SIG-M5 treated with dmso at 0.1 percent for 504 hours (cell line): Measurements from ENCODE around the gene TMEM132C.

Source experiments
- DNase-seq: peaks from one replicate; lab custom pipeline; 2025; ENCODE audit not compliant: unreplicated experiment; lab: John Stamatoyannopoulos, UW

Gene TMEM132C

DNA sequence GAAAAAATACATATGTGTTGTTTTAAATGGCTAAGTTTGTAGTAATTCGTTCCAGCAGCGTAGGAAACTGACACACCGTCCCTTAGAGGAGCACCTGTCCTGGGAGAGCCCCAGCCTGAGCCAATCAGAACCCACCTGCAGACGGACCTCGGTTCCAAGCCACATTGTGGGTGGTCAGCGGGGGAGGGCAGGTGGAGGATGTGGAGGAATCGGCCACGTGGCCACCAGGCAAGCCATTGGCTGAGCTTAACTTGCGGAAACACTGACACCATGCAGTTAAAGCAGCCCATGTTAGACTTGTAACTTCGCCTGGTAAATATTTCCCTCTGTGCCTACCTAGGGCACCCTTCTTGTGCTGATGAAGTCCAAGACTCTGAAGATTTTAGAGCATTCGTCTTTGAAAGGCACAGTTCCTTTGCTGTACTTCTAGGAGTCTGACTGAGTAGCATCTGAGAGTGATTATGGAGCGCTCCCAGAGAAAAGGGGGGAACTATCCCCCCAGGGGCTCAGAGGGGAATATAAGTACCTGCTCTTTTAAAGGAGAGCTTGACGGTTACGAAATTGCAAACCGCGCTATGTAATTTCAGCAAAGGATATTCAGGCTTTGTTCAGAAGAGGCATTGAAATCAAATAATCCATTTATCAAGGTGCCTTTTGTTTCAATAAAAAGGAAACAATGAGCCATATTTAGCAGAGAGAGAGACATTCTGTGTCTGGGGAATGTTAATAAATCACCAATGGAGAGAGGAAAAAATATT lies 135.7 kb downstream of the TMEM132C start:
- no peak for DNase-seq

DNA sequence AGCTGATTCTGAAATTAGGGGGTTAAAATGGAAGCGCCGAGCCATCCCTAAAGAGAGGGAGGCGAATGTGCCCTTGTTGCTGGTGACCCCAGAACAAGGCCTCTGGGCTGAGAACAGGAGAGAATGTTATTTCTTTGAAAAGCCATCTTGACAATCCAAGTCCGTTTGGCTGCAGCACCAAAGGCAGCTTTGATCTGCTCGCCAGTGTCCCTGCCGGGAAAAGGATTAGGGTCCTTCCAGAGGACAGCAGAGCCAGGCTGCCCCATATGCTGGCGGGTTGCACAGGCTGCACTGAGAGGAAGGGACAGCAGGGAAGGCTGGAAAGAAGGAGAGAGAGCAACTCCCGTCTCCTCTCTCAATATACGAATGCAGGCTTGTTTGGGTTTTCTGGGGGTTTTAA lies 141.7 kb downstream of the TMEM132C start:
- no peak for DNase-seq

DNA sequence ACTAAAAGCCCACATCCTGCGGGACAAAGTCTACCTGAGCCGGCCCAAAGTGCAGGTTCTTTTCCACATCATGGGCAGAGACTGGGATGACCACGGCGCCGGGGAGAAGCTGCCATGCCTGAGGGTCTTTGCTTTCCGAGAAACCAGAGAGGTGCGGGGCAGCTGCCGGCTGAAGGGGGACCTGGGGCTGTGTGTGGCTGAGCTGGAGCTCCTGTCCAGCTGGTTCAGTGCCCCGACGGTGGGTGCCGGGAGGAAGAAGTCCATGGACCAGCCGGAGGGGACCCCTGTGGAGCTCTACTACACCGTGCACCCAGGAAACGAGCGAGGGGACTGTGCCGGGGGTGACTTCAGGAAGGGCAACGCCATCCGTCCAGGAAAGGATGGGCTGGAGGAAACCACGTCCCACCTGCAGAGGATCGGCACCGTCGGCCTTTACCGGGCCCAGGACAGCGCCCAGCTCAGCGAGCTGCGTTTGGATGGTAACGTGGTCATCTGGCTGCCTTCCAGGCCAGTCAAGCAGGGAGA lies 148.1 kb downstream of the TMEM132C start:
- no peak for DNase-seq

DNA sequence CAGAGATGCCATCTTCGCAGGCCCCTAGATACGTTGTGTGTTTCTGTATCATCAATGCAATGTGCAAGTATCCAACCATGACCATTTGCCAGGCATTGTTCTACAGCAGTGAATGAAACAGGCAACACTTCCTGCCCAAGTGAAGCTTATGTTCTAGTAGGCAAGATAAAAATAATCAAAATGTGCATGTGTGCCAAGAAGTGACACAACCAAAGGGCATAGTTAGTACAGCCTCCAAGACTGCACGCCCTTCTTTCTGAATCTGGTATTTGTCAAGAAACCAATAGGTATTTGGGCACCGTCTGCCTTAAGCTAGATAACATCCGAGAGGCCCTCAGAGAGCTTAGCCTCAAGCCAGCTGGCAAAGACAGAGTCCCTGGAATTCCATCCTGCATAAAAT lies 152.0 kb downstream of the TMEM132C start:
- DNase-seq = no peak

DNA sequence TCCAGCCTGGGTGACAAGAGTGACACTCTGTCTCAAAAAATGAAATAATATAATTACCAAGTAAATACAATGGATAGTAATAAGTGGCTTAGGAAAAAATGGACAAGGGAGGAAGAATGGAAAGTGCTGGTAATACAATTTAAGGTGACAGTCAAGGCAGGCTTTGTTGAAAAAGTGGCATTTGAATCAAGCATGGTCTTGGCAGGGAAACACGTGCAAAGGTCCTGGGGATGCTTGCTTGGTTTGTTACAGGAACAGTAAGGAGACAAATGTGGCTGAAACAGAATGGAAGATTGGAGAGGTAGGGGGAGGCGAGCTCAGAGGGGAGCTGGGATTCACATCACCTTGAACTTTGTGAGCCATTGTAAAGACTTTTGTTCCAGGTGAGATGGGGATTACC lies 153.2 kb downstream of the TMEM132C start:
- no peak for DNase-seq

DNA sequence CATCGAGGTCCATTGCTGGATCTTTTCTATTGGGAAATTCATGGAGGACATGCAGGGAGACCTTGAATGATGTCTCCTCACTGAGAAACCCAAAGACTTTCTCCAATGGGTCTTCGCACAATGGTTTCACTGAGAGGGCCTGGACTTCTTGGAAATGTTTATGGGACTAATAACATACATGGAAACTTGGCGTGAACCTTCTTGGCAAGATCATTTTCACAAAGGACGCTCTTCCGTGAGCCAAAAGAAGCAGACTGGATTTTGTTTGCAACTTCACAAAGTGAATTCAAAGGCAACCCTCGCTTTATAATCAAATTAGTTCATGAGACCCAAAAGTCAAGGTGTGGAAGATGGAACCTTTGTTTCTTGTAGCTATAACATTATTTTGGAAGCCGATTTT lies 154.4 kb downstream of the TMEM132C start:
- no peak for DNase-seq

DNA sequence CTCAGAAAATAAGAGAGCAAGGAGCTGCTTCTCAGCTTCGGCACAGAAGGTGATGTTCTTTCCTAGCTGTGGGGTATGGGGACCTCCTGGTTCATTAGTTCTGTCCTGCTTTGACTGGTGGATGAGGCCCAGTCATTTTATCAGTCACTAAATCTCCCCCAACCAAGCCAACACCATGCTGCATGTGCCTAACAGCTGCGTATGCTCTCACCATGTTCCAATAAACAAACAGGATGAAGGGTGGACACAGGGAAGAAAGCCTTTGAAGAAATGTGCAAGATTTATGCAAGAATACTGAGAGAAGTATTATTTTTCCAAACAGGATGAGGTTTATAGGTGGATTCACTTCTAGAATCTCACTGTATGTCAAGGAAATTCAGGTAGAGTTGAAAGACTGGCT lies 156.2 kb downstream of the TMEM132C start:
- DNase-seq = no peak

DNA sequence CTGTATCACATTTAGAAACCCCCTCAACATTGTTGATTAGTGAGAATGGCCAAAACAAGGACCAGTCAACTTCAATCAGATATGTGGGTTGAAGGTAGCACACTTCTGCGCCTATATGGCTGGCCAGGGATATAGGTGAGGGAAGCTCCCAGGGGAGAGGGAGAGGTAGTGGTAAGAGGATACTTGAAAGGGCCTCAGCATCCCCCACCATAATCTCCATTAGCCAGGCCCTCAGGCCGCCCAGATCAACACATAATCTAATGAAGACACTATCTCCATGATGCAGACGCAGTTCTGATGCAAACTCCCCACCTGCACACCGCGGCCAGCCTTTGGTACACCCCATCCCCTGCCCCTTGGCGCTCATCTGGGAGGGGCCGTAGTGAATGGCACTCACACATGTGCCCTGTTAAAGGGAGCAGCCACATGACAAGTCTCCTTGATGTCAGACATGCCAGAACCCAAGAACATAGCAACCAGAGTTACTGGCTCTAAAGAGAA lies 158.0 kb downstream of the TMEM132C start:
- no peak for DNase-seq

DNA sequence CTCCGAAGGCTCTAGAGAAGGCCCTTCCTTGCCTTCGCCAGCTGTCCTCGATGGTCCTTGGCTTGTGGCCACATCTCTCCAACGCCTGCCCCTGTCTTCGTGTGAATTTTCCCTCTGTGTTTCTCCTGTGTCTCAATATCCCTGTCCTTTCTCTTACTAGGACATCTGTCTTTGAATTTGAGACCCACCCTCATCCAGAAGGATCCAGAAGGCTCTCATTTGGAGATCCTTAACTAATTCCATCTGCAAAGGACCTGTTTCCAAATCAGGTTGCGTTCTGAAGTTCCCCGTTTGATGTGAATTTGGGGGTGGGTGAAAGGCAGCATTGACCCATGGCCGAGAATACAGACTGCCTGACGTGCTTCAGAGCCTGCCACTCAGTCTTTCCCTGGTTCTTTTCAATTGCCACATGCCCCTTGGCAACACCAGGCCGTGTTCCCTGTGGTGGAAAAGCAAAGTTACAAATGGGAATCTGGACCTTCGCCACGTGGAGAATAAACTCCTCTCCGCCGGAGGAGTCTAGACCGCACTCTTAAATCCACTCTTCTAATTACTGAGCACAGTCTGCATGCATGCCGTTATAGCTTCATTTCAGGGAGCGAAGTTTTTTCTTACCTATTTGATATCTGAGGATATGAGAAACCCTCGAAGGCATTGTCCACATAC lies 158.8 kb downstream of the TMEM132C start:
- no peak for DNase-seq

DNA sequence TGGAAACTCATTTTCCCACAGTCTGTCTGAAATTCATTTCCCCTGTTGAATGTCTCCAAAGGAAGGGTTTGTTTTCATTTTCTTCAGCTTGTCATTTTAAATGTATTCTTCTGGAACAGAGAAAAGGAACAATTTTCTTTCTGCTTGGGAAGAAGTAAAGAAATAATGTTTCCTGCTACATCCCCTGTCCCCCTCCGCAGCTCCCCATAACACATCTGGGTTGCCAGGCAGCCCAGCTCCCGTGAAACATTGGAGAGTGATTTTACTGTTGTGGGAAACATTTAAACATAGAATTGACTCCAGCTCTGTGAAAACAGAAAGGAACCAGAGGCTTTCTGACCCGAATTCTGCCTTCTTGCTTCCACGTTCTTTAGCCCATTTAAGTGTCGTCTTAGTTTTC lies 159.5 kb downstream of the TMEM132C start:
- DNase-seq = no peak

DNA sequence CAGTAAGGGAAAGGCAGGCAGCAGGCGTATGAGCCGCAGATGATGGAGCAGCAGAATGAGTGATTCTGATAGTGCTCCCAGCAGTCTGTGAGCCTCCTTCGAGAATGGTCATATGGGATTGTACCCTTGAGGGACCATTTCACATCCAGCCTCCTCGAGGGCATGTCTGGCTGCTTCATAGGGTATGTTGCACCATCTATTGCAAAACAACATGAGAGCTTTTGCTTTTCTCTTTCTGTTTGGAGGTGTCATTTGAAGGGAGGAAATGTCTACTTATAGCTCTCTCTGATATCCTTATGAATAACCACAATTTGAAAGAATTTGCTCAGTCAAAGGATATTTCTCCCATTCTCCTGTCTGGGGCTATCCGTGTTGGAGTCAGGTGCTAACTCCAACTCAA lies 172.8 kb downstream of the TMEM132C start:
- DNase-seq = no peak

DNA sequence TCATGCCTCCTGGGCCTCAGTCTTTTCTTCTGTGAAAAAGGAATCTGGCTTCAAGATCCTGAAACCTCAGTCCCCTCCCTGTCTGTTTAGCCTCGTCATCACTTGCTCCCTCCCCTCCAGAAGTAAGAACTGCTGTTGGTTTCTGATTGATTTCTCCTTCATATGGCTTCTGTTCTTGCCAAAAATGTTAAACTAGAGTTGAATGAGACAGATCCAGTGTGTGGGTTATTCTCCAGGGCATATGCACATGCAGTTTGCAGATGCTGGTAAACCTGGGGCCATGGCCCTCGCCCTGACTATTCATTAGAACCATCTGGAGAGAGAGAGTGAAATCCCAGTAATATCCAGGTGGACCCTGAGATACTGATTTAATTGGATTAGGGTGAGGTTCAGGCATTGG lies 175.1 kb downstream of the TMEM132C start:
- no peak for DNase-seq

DNA sequence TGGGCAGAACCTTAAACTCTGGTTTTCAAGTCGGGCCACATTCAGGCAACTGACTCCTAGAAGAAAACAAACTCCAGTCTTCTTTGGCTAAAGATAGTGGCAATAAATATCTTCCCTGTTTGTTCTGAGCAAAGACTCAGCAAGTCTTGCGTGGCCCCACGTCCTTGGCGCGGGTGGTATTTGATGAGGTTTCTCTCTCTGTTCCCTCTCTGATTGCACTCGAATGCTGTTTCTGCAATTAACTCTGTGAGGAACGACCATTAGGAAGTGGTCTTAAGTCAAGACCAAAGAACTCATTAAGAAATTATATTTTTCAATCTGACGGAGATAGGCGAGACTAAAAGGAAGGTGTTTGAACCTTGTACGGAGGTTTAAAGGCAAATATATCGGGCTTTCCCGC lies 177.6 kb downstream of the TMEM132C start:
- DNase-seq = no peak

DNA sequence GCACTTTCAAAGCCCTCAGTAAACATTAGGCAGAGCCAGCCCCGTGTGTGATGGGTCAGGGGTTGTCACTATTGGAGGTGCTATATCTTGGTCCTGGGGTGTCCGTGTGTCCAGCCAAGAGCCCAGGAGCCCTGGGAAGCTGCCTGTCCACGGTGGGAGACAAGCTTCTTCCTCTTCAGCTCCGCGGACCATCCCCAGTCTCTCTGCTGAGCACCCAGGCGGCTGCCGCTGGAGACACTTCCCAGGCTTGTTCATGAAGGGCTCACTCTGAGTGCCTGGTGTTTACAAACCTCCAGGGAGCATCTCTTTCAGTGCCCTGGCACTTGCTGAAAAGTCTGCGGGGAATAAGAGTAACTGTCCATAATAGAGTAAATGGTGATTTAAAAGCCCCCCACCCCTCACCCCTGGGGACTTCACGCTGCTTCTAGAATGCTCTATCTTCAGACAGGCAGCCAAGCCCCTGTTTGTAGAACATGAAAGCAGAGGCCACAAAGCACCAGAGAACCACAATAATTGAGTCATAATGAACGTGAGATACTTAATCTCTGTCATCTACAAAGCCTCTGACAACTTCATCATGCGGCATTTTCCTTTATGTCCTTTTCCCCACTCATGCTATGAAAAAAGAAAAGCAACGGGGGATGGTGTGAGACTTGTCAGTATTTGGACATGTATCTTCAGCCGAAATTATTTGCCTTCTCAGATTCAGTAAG lies 178.6 kb downstream of the TMEM132C start:
- DNase-seq = no peak

DNA sequence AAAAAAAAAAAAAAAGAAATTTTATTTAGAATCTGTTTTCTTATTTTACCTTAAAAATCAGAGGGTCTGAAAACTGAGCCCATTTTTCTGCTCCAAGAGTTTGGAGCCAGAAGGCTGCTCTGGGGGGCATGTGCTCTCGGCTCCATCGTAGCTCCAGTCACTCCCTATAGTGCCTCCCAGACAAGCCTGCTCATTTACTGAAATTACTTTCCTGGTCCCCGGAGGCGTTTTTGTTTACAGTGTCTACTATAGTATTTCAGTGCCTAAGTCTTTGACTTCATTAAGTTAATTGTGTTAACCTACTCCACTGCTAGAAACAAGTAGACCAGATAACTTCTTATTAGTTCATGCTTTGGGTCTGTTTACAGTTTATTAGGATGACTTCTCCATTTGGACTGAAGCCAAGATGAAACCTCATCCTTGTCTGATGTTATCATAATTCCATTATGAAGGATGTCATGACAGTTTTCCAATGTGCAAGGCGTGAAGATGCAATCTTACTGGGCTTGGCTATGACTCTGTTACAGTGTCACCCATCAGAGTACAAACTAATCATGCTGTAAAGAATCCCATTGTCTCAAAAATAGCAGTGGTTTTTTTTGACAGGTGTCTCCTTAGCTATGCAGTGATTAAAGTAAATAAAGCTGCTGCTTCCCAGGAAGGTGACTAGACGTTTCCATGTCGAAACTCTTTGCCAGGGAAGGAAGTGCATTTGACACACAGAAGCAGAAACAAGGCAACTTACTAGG lies 182.3 kb downstream of the TMEM132C start:
- no peak for DNase-seq

DNA sequence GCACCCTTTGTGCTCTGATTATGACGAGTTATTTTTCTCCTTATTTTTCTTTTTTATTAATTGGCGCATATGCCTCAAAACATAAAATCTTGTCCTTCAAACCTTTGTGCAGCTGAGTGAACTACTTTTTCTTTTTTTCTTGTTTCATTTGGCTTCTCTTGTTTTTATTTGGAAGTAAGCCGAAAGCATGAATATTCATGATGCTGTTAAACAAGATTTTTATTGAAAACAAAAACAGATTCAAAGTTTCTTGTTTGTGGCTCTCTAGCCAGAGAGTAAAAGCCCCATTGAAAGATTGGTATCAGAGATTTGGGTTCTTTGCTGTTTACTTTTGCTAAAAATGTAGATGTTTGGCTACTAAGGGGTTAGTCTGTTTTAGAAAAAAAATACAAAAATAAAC lies 183.8 kb downstream of the TMEM132C start:
- no peak for DNase-seq

DNA sequence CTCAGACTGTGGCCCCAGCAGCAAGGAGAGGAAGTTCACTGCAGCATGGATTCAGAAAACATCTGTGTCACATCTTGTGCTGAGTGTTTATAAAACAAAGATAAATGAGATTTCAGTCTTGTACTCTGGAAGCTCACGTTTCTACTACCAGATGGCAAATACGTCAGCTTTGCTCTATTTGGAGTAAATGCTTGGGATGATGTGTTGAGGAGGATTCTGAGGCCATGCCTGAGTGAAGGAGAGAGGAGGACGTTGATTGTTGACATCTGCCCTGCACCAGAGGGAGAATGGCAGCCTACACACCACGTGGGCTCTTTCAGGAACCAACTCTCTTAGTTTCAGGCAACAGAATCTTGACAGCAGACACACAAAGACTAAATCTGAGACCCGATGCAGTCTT lies 188.9 kb downstream of the TMEM132C start:
- no peak for DNase-seq

DNA sequence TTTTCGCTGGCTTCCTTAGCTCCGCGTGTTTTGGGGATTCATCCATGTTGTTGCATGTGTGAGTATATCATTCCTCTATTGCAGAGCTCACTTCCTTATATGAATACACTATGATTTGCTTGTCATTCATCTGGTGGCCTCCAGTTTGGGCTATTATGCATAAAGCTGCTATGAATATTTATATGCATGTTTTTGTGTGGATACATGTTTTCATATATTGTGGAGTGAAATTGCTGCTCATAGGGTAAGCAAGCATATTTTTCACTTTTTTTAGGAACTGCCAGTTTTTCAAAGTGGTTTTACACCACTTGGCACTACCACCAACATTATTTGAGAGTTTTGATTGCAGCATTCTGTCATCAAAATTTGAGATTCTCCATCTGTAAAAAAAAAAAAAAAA lies 190.0 kb downstream of the TMEM132C start:
- no peak for DNase-seq

DNA sequence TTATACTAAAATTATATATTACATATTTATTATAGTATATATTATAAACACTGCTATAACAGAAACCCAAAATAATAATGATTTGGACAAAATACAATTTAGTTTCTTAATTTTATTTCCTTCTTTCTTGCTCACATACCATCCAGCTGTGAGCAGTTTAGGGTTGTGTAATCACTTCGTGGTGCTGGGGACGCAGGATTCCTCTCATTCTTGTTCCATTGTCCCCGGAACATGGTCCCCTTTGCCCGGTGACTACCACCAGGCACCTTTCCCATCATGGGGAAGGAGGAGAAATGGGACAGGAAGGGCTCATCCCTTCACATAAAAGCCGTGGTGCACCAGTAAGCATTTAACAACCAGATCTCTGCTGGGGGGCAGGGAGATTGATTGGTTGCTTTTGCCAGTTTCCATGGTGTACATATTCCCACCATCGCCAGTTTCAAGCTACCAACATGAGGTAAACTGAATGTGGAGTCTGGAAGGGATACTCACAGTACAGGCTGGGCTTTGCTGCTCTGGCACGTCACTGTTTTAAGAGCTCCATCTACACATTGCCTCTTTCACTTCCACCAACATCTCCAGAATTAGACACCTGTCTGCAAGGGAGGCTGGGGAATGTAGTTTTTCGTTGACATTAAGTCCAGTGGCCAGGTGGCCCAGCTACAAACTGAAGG lies 191.5 kb downstream of the TMEM132C start:
- no peak for DNase-seq

DNA sequence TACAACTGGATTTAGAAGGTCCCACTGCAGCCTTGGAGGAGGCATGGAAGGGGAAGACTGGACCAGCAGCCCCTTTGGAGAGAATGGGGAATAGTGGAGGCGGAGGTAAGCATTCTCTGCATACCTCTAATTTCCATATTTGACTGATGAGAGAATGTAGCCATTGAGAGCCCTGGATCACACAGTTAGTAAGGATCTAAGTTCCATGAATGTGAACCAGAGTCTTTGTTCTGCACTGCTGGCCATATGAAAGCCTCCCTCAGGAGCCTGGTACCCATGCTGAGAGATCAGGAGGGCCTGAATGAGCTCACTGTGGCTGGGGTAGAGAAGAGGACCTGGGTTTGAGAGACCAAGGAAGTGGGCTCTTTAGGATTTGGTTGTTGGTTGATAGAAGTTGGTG lies 192.1 kb downstream of the TMEM132C start:
- no peak for DNase-seq

DNA sequence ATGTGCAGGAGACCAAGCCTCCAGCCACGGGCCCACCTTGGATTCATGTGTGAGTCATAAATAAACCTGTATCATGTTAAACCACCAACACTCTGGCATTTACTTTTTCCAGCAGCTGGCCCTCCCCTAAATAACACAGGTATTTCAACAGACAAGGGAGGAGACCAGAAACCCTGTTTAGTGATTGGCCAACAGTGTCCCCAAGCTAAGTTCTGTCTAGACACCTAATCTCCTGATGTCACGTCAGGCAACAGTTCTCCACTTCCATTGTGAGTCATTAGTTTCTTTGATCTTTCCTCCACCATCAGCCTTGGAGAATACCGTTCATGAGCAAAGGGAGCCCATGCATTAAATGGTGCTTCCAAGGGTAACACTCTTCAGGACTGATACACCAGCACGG lies 196.9 kb downstream of the TMEM132C start:
- no peak for DNase-seq
